ENCODE measurements around the gene RAB31.

DNA sequence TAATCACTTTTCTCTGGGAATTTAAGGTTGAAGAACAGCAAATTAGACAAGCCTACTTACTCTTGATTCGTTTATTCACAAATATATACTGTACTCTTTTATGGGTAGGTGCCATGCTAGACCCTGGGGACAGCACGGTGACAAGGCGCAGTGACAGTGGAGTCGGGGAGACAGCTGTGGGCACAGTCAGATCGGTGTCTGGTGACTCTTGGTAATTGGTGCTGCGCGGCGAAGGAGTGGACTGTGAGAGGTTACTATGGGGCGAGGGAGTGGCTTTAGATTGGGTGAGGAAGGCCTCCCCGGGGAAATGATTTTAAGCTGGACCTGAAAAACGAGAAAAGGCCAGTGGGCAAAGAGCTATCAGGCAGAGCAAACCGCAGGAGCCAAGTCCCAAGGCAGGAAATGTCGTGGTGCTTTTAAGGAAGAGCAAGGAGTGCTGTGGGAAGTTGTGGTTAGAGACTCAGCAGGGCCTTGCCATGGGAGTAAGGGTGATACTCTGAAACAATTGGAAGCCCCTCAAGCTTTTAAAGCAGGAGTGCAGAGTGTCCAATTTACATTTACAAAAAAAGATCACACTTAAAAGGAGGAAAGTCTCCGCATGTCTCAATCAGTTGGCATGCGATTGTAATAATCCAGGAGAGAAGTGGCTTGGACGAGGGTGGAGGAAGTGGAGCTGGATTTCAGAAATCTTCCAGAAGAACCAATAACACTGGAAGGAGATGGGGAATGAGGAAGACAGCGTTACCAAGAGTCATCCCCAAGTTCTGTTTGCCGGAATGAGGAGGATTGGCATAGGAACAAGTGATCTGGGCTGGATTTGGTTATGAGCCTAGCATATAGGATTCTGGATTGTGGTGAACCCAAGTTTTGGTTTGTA, 141.5 kb downstream of the RAB31 start:
- TF ChIP-seq, protein P1, sequence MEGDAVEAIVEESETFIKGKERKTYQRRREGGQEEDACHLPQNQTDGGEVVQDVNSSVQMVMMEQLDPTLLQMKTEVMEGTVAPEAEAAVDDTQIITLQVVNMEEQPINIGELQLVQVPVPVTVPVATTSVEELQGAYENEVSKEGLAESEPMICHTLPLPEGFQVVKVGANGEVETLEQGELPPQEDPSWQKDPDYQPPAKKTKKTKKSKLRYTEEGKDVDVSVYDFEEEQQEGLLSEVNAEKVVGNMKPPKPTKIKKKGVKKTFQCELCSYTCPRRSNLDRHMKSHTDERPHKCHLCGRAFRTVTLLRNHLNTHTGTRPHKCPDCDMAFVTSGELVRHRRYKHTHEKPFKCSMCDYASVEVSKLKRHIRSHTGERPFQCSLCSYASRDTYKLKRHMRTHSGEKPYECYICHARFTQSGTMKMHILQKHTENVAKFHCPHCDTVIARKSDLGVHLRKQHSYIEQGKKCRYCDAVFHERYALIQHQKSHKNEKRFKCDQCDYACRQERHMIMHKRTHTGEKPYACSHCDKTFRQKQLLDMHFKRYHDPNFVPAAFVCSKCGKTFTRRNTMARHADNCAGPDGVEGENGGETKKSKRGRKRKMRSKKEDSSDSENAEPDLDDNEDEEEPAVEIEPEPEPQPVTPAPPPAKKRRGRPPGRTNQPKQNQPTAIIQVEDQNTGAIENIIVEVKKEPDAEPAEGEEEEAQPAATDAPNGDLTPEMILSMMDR (IDR thresholded peaks at IDR 0.05): no peak
- TF ChIP-seq POLR2A (IDR thresholded peaks at IDR 0.05) (no peak), POLR2AphosphoS5 (IDR thresholded peaks at IDR 0.05) (no peak), EP300 (IDR thresholded peaks at IDR 0.05) (no peak)
